AG10803 (cell line): Measurements from ENCODE around the gene CLDN18.

ENCODE experiments used
- DNase-seq: peaks from one replicate; pipeline ENCODE4 v3.0.0; 2010; ENCODE audit warnings: low read depth
- H3K4me3 ChIP-seq: 2 replicates; pipeline ENCODE4 v1.5.1; 2011; ENCODE audit warnings: mild to moderate bottlenecking, low read length, control low read depth
- CTCF ChIP-seq: conservative IDR thresholded peaks from 2 replicates; pipeline ENCODE4 v1.5.1; 2011; ENCODE audit warnings: mild to moderate bottlenecking, low read length, control low read depth, inconsistent platforms

The CLDN18 gene

GRCh38 chr3:138005627-138006026 lies 4.3 kb upstream of the CLDN18 start:
- no peak overlapping the region for H3K4me3 ChIP-seq
- no peak for TF ChIP-seq CTCF
- no peak for DNase-seq

GRCh38 chr3:138007898-138008297 lies 2.1 kb upstream of the CLDN18 start:
- no peak overlapping the region for H3K4me3 ChIP-seq
- DNase-seq: no peak
- TF ChIP-seq CTCF: no peak

GRCh38 chr3:138010273-138010590 lies 267 bp downstream of the CLDN18 start:
- TF ChIP-seq CTCF: no peak
- H3K4me3 ChIP-seq: no peak overlapping the region

GRCh38 chr3:138011722-138012121 lies 1.8 kb downstream of the CLDN18 start:
- H3K4me3 ChIP-seq: no peak overlapping the region
- no peak for DNase-seq
- TF ChIP-seq CTCF: no peak

More at GRCh38 chr3:138010273-138010590, 267 bp downstream of the CLDN18 start:
- no peak for DNase-seq

GRCh38 chr3:138012526-138012925 lies 2.6 kb downstream of the CLDN18 start:
- no peak overlapping the region for H3K4me3 ChIP-seq
- TF ChIP-seq CTCF: no peak
- no peak for DNase-seq

- no peak overlapping the region for H3K4me3 ChIP-seq
- TF ChIP-seq CTCF: no peak
- no peak for DNase-seq
Measured at GRCh38 chr3:138016065-138016464, 6.1 kb downstream of the CLDN18 start.

GRCh38 chr3:138019281-138020069 lies 9.5 kb downstream of the CLDN18 start:
- no peak for DNase-seq
- TF ChIP-seq CTCF: no peak
- no peak overlapping the region for H3K4me3 ChIP-seq
